Peyer's patch (tissue), 4 donors: ENCODE data around the gene NEDD4L.

Experiments used
- CTCF ChIP-seq, 6 experiments: fragments of 450-650 bp in 4 of 6; fragments of 200-600 bp in 2 of 6; sonication (generic) in 1 of 6; IDR thresholded peaks; one replicate each; pipeline ENCODE4 v1.5.1; 2017 to 2019; ENCODE audit warnings: antibody characterized with exemption in 6 of 6, mild to moderate bottlenecking in 3 of 6, moderate library complexity in 1 of 6
- POLR2A ChIP-seq, 2 donors: fragments of 450-650 bp; IDR thresholded peaks; one replicate each; pipeline ENCODE4 v1.5.1; 2017; ENCODE audit warnings: antibody characterized with exemption in 2 of 2, mild to moderate bottlenecking in 2 of 2, moderate library complexity in 2 of 2

DNA sequence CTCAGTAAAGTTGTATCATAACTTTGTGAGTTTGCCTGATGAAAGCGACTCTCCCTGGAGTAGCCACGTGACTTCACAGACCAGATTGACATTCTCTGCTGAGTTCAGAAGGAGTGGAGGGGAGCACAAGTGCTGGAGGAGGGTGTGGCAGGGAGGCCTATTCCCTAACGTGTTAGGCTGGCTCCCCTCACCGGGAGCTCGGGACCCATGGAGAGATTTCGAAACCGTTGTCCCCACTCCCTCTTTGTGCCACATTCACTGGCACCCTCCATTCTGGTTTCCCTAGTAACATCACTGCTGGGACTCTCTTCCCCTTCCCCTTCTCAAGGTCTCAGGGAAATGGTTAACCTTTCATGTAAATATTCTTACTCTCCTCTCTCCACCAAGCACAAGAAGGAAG is 304.9 kb downstream of the NEDD4L start:
- TF ChIP-seq CTCF (IDR thresholded peaks at IDR 0.05) (no peak), POLR2A (IDR thresholded peaks at IDR 0.05) (no peak)
